NCI-H2227 treated with DMSO at 0.1 percent for 48 hours (cell line): Measurements from ENCODE around the gene OR5A2.
"Not testable (repeated sequence)": the region's sequence is repeated elsewhere in the genome, so short reads cannot be mapped to it uniquely, and the experiment has no call there.

Experiments
- DNase-seq: peaks from one replicate; lab custom pipeline; 2025; lab: John Stamatoyannopoulos, UW

OR5A2 gene

DNA sequence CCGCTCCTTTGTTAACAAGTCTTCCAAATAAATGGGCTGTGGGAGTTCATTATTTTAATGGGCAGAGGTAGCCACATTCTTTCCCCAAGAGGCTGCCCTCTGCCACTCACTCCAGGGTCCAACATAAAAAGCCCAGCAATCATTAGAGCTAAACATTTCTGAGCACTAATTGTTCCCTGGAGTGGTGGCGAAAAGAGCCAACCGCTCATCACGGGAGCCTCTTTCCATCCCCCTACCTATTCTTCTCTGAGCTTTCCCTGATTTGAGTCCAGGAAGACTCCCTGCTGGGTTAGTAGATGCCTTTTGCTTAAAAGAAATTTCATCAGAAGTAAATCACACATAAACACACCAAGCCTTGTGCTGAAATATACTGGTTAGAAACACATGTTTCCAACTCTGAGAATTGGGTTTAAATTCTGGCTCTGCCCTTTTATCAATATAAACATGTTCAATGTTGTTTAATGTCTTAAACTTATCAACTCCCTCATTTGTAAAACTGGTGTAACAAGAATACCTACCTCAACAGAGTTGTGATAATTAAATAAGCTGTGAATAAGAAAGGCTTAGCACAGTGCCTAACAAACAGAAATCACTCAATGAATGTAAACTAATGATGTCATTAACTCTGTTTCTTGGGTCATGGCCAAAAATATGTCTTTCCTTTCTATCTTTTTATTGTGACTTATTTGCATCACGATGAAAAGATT, at the start of gene OR5A2:
Gene OR5A2, minus strand, starts transcription at position 53 of the 707 bp plus-strand sequence. CDS start 3,460 bp downstream, outside the sequence.
- no peak for DNase-seq

- DNase-seq = no peak
These were observed 49.0 kb upstream of the OR5A2 start for GRCh38 chr11:59475176-59475575.

GRCh38 chr11:59473015-59473414, 46.8 kb upstream of the OR5A2 start, which contains the start of gene OR4D10:
TSS of gene OR4D10 (plus strand) at chr11:59473315. CDS start at chr11:59477430, 4,115 bp downstream.
- DNase-seq = no peak

- DNase-seq = no peak
These were observed 37.0 kb upstream of the OR5A2 start for GRCh38 chr11:59463190-59463641.

GRCh38 chr11:59459916-59460315, 33.7 kb upstream of the OR5A2 start:
- no peak for DNase-seq

DNA sequence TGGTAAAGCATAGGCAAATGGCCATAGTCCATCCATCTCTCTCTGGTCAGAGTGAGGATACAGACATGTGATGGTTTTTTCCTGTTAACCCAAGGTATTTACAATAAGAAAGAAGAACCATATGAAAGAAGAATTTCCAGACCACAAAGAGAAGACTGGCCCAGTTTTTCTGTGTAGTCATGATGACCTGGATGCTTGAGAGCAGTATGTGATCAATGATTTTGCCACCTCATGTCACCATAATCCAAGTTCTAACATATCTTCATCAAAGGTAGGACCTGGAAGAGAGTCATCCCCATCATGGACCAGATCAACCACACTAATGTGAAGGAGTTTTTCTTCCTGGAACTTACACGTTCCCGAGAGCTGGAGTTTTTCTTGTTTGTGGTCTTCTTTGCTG, 30.4 kb upstream of the OR5A2 start, which contains the start of gene OR4D6:
Gene OR4D6, plus strand, starts transcription at position 301 of the 400 bp plus-strand sequence. Its CDS starts 0 bp downstream, at position 301.
- no peak for DNase-seq

GRCh38 chr11:59448484-59448883, 22.3 kb upstream of the OR5A2 start:
- DNase-seq = no peak

GRCh38 chr11:59445624-59446023, 19.4 kb upstream of the OR5A2 start:
- not testable (repeated sequence) for DNase-seq

DNA sequence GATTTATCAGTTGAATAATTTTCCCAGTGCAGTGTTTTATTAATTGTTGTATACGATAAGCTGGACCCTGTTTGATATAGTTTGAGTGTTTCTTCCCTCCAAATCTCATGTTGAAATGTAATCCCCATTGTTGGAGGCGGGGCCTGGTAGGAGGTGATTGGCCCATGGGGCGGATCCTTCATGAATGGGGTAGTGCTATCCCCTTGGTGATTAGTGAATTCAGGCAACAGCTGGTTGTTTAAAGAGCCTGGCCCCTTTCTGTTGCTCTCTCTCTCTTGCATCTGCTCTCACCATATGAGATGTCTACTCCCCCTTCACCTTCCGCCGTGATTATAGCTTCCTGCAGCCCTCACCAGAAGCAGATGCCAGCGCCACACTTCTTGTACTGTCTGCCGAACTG, 11.6 kb upstream of the OR5A2 start:
- no peak for DNase-seq

DNA sequence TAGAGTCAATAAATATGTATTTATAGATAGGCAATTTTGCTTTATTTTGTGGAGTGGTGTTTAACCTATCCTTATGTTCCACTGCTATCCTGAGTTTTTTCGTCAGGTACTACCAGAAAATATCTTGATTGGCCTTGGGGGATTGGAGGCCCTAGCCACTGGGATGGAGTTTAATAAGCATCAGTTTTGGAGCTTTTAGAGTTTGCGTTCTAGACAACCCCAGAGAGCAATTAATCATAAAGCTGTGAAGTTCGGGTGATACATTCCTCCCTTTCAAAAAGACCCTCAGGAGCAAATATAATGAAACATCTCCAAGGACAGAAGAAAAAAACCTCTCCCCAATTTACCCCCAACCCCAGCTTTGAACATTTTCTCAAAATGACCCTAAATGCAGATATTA, 10.0 kb upstream of the OR5A2 start, which contains the start of gene OR5A1:
Gene OR5A1, plus strand, starts transcription at position 301 of the 400 bp plus-strand sequence. CDS start 6,700 bp downstream, outside the sequence.
- DNase-seq = no peak

- DNase-seq = peak; percentile 1
These were observed 3.8 kb upstream of the OR5A2 start for GRCh38 chr11:59429924-59430516.

DNA sequence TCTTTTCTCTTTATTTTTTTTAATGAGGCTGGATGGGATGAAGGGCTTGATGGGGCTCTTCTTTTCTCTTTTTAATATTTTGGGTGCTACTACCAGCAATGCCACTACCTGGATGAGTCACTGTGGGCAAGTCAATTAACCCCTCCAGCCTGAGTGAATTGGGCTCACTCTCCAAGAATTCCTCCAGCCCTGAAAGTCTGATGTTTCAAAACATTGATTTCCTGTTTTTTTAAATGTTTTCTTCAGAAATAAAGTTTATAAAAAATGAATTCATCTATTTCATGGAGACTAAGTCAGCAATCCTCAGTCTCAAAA, 812 bp upstream of the OR5A2 start:
- no peak for DNase-seq

GRCh38 chr11:59425131-59425530, 1.1 kb downstream of the OR5A2 start:
- no peak for DNase-seq

GRCh38 chr11:59423835-59424234, 2.4 kb downstream of the OR5A2 start:
- no peak for DNase-seq

DNA sequence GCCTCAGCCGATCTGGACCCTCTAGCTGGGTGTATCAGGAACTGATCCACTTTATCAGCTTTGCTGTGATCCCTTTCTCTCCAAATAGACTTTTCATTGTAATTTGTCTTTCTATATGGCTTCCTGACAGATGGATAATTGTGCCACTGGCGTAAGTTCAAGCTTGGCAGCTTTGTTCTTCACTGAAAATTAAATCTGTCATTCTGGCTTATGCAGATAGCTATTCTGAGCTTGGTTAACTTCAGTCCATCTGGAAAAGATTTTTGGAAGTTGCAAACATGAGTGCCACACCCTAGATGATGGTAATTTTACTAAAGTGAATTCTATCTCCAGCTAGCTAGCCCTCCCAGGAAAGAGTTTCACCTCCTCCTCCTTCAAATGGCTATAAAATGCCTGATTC, 8.1 kb downstream of the OR5A2 start:
- DNase-seq = no peak

DNA sequence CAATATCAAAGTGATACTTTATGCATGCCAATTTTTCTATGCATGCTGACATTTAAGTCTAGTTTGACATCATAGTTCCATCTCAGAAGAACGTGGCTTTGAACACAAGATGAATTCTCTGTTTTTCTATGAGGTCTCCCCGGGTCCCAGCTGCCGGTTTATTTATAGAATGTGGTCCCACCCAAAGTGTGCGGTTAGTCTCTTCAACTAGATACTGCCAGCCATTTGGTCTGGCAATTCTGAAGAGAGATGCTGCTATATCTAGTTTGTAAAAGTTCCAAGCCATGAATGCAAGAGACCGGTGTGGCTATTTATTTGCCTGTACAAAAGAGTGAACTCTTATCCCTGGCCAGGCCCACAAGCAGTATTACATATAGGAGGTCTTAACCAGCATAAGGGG, 9.2 kb downstream of the OR5A2 start:
- DNase-seq = no peak

- DNase-seq = no peak
These were observed 9.6 kb downstream of the OR5A2 start for GRCh38 chr11:59416613-59417012.

DNA sequence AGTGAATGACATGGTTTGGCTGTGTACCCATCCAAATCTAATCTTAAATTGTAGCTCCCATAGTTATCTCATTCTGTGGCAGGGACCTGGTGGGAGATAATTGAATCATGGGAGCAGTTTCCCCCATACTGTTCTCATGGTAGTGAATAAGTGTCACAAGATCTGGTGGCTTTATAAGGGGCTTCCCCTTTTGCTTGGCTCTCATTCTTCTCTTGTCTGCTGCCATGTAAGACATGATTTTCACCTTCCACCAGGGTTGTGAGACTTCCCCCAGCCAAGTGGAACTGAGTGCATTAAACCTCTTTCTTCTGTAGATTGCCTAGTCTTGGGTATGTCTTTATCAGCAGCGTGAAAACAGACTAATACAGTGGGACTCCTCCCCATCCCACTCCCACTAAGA, 11.1 kb downstream of the OR5A2 start:
- no peak for DNase-seq

DNA sequence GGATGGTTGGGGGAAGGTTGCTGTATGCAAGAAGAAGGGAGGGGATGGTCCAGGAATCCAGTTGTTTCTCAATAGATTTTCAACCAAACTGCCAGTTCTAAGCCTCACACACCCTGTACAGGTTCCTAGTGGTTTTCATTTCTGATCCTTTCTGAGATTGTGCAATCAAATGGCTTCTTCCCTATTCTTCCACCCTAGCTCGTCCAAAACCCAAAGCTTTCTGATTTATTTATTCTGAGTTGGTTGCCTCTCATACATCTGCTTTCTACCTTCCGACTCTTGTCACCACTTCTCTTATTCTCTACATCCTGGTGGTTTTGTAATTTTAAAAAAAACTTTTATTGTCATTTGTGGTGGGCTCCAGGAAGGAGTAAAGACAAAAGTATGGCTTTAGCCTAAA, 12.6 kb downstream of the OR5A2 start:
- DNase-seq = no peak

- no peak for DNase-seq
These were observed 22.7 kb downstream of the OR5A2 start for GRCh38 chr11:59403546-59403945.

DNA sequence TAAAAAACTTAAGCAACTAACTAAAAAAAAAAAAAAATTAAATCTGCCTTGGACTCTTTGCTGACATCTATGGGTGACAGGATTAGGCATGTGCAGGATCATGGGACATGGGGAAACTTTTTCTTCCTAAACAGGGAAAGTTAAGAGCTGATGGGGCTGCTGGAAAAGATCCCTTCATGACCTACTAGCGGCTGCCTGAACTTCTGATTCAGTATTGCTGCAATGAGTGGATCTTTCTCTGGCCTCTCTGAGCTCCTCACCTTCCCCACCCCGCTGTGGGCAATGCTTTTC, 25.0 kb downstream of the OR5A2 start:
- no peak for DNase-seq

GRCh38 chr11:59400461-59401261, 25.6 kb downstream of the OR5A2 start:
- DNase-seq = no peak

DNA sequence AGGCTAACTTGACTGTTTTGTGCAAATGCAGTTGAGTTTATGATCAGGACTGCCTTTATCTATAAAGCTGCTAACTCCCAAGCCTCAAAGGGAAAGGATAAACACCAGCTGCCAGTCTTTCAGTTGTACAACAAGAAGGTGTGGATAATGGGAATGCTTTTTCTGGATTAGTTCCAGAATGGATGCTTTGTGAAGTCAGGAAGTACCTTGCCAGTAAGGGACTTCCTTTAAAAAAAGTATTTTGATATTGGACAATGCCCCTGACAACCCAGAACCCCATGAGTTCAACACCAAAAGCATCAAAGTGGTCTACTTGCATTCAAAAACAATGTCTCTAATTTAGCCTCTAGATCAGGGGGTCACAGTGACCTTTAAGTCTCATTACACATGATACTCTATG, 32.0 kb downstream of the OR5A2 start:
- no peak for DNase-seq
